Measurements from ENCODE around the gene RAB7B. TPM values are rescaled to one million over a fixed set of nuclear protein-coding genes. Genes with fewer than 3 reads are reported as not detected.

RAB7B gene
- total and polyA plus RNA-seq, 2 of the 13 experiments (the other 11 are each of a cell fraction or from before 2014, with no cell fraction given): 0.05 to 0.46 TPM

DNA sequence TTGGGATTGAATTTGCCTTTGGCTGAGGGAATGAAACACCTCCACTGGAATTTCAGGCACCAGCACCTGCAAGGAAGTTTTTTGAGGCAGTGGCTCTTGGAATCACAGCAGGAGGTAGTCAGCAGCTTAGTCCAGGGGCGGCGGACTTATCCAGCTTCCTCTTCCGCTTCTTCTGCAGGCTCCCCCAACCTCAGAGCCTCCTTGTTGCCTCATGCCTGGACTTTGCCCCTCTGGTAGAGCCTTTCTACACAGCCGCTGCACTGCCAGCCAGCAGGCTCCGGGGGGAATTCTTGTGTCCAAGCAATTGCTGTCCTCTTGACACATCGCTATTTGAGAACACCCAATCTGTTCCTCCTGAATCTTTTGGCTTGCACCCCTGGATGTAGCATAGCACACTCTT, 45.4 kb upstream of the RAB7B start (continued):
- TF ChIP-seq SMYD3 (CRISPR knock-in tag; IDR thresholded peaks at IDR 0.05): no peak
- TF ChIP-seq FOSL2 (CRISPR knock-in tag; IDR thresholded peaks at IDR 0.05): peak; percentile 48
- TF ChIP-seq ZNF143 (CRISPR knock-in tag; IDR thresholded peaks at IDR 0.05): no peak
- no peak for TF ChIP-seq ZNF253 (CRISPR knock-in tag; IDR thresholded peaks at IDR 0.05; ENCODE audit: borderline replicate concordance)
- TF ChIP-seq ZSCAN12 (CRISPR knock-in tag; IDR thresholded peaks at IDR 0.05): no peak
- TF ChIP-seq REL (CRISPR knock-in tag; conservative IDR thresholded peaks at IDR 0.05): no peak
- TF ChIP-seq, protein P1, sequence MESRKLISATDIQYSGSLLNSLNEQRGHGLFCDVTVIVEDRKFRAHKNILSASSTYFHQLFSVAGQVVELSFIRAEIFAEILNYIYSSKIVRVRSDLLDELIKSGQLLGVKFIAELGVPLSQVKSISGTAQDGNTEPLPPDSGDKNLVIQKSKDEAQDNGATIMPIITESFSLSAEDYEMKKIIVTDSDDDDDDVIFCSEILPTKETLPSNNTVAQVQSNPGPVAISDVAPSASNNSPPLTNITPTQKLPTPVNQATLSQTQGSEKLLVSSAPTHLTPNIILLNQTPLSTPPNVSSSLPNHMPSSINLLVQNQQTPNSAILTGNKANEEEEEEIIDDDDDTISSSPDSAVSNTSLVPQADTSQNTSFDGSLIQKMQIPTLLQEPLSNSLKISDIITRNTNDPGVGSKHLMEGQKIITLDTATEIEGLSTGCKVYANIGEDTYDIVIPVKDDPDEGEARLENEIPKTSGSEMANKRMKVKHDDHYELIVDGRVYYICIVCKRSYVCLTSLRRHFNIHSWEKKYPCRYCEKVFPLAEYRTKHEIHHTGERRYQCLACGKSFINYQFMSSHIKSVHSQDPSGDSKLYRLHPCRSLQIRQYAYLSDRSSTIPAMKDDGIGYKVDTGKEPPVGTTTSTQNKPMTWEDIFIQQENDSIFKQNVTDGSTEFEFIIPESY (CRISPR knock-in tag; IDR thresholded peaks at IDR 0.05): 0 out of 2 replicates have a peak, but pooled peaks have one; percentile 19
- TF ChIP-seq ZBTB26 (CRISPR knock-in tag; IDR thresholded peaks at IDR 0.05; ENCODE audit: borderline replicate concordance): no peak
- no peak for TF ChIP-seq EZH2 (conservative IDR thresholded peaks at IDR 0.05; ENCODE audit: low read depth, low read length)
- no peak for TF ChIP-seq GZF1 (CRISPR knock-in tag; IDR thresholded peaks at IDR 0.05)
- TF ChIP-seq NR0B2 (CRISPR knock-in tag; IDR thresholded peaks at IDR 0.05): no peak
- no peak for TF ChIP-seq ZNF589 (CRISPR knock-in tag; conservative IDR thresholded peaks at IDR 0.05)
- TF ChIP-seq NR2C2 (CRISPR knock-in tag; IDR thresholded peaks at IDR 0.05; ENCODE audit: borderline replicate concordance): peak; percentile 36; the same call in 1 of the 2 replicates
- TF ChIP-seq ZSCAN20 (CRISPR knock-in tag; IDR thresholded peaks at IDR 0.05; ENCODE audit: borderline replicate concordance): no peak
- no peak for TF ChIP-seq CCAR2 (optimal IDR thresholded peaks at IDR 0.05; ENCODE audit: low read depth, low read length)
- peak; percentile 39; the same call in 1 of the 2 replicates for TF ChIP-seq DPF2 (CRISPR knock-in tag; IDR thresholded peaks at IDR 0.05; ENCODE audit: borderline replicate concordance, low read depth)
- TF ChIP-seq CREM (IDR thresholded peaks at IDR 0.05): peak; percentile 38; the same call in 1 of the 2 replicates
- TF ChIP-seq CREM (CRISPR knock-in tag; IDR thresholded peaks at IDR 0.05): no peak
- TF ChIP-seq FOXK1 (CRISPR knock-in tag; IDR thresholded peaks at IDR 0.05; ENCODE audit: borderline replicate concordance, low read depth): peak; percentile 30; the same call in 1 of the 2 replicates
- TF ChIP-seq, protein P2, sequence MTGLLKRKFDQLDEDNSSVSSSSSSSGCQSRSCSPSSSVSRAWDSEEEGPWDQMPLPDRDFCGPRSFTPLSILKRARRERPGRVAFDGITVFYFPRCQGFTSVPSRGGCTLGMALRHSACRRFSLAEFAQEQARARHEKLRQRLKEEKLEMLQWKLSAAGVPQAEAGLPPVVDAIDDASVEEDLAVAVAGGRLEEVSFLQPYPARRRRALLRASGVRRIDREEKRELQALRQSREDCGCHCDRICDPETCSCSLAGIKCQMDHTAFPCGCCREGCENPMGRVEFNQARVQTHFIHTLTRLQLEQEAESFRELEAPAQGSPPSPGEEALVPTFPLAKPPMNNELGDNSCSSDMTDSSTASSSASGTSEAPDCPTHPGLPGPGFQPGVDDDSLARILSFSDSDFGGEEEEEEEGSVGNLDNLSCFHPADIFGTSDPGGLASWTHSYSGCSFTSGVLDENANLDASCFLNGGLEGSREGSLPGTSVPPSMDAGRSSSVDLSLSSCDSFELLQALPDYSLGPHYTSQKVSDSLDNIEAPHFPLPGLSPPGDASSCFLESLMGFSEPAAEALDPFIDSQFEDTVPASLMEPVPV (CRISPR knock-in tag; IDR thresholded peaks at IDR 0.05): no peak
- no peak for TF ChIP-seq ZBTB43 (CRISPR knock-in tag; conservative IDR thresholded peaks at IDR 0.05)
- TF ChIP-seq MEF2D (CRISPR knock-in tag; IDR thresholded peaks at IDR 0.05): 0 out of 2 replicates have a peak, but pooled peaks have one; percentile 43
- no peak for TF ChIP-seq ZNF350 (CRISPR knock-in tag; IDR thresholded peaks at IDR 0.05; ENCODE audit: borderline replicate concordance, low read depth)
